GM18858 (cell line): Measurements from ENCODE around the gene MINDY4.

Source experiments
- ATAC-seq: cut with Tn5 transposase; IDR thresholded peaks from one replicate; pipeline ENCODE4 v1.9.1; 2021; ENCODE audit not compliant: unreplicated experiment

MINDY4 gene

GRCh38 chr7:30851651-30852307, 80.6 kb downstream of the MINDY4 start:
- no peak for ATAC-seq

- no peak for ATAC-seq
Measured at GRCh38 chr7:30852308-30852684, 81.1 kb downstream of the MINDY4 start.

GRCh38 chr7:30852744-30853288, 81.6 kb downstream of the MINDY4 start:
- ATAC-seq = no peak

GRCh38 chr7:30853576-30853975, 82.4 kb downstream of the MINDY4 start:
- ATAC-seq = no peak

GRCh38 chr7:30855936-30856335, 84.7 kb downstream of the MINDY4 start:
- ATAC-seq = no peak

GRCh38 chr7:30858576-30858975, 87.4 kb downstream of the MINDY4 start:
- ATAC-seq = no peak

- no peak for ATAC-seq
Measured at GRCh38 chr7:30859202-30859939, 88.2 kb downstream of the MINDY4 start.

- no peak for ATAC-seq
Measured at GRCh38 chr7:30859940-30860496, 88.8 kb downstream of the MINDY4 start.

GRCh38 chr7:30861612-30862011, 90.4 kb downstream of the MINDY4 start:
- no peak for ATAC-seq

- no peak for ATAC-seq
Measured at GRCh38 chr7:30862995-30863705, 91.9 kb downstream of the MINDY4 start.

- no peak for ATAC-seq
Measured at GRCh38 chr7:30863706-30864035, 92.5 kb downstream of the MINDY4 start.

- no peak for ATAC-seq
Measured at GRCh38 chr7:30864101-30864500, 92.9 kb downstream of the MINDY4 start.

- no peak for ATAC-seq
Measured at GRCh38 chr7:30865076-30865475, 93.9 kb downstream of the MINDY4 start.

- ATAC-seq = no peak
Measured at GRCh38 chr7:30865821-30866220, 94.6 kb downstream of the MINDY4 start.

GRCh38 chr7:30866939-30867338, 95.7 kb downstream of the MINDY4 start:
- no peak for ATAC-seq

- ATAC-seq = no peak
Measured at GRCh38 chr7:30867483-30867882, 96.3 kb downstream of the MINDY4 start.

- ATAC-seq = no peak
Measured at GRCh38 chr7:30869794-30870611, 98.8 kb downstream of the MINDY4 start.

GRCh38 chr7:30870821-30871518, 99.8 kb downstream of the MINDY4 start:
- no peak for ATAC-seq

GRCh38 chr7:30871655-30872054, 100.4 kb downstream of the MINDY4 start:
- no peak for ATAC-seq

- no peak for ATAC-seq
Measured at GRCh38 chr7:30873207-30873606, 102.0 kb downstream of the MINDY4 start.
